Limb (tissue), 2 donors: Measurements from ENCODE around the gene TEX11.
"Not testable (repeated sequence)": the region's sequence is repeated elsewhere in the genome, so short reads cannot be mapped to it uniquely, and the experiment has no call there.

Source experiments
- DNase-seq, 2 donors: peaks; one replicate each; pipeline ENCODE4 v3.0.0-alpha.2; 2016; ENCODE audit errors: extremely low spot score in 2 of 2

The TEX11 gene

GRCh38 chrX:70762285-70762684 is 146.2 kb downstream of the TEX11 start:
- DNase-seq: no peak

- DNase-seq: no peak
Measured at GRCh38 chrX:70755850-70756249, 152.7 kb downstream of the TEX11 start.

GRCh38 chrX:70754169-70754848 is 154.2 kb downstream of the TEX11 start:
- DNase-seq: no peak

GRCh38 chrX:70733774-70734173 is 174.7 kb downstream of the TEX11 start:
- not testable (repeated sequence) for DNase-seq

GRCh38 chrX:70727961-70728360 is 180.6 kb downstream of the TEX11 start:
- DNase-seq: not testable (repeated sequence)

- DNase-seq: no peak
Measured at GRCh38 chrX:70720721-70721120, 187.8 kb downstream of the TEX11 start.

- not testable (repeated sequence) for DNase-seq
Measured at GRCh38 chrX:70711336-70711735, 197.2 kb downstream of the TEX11 start.

- no peak for DNase-seq
Measured at GRCh38 chrX:70694339-70695122, 214.0 kb downstream of the TEX11 start.

GRCh38 chrX:70679455-70679854 is 229.1 kb downstream of the TEX11 start:
- DNase-seq: not testable (repeated sequence)

- DNase-seq: no peak
Measured at GRCh38 chrX:70675284-70675683, 233.2 kb downstream of the TEX11 start.

GRCh38 chrX:70672326-70672725 is 236.2 kb downstream of the TEX11 start:
- no peak for DNase-seq

- no peak for DNase-seq
Measured at GRCh38 chrX:70669120-70669519, 239.4 kb downstream of the TEX11 start.

- peak in 1 of 2 donors; percentile 1 for DNase-seq
Measured at GRCh38 chrX:70664726-70665125, 243.8 kb downstream of the TEX11 start.

GRCh38 chrX:70661124-70661523 is 247.4 kb downstream of the TEX11 start:
- not testable (repeated sequence) for DNase-seq

GRCh38 chrX:70657546-70657945 is 251.0 kb downstream of the TEX11 start:
- DNase-seq: not testable (repeated sequence)

GRCh38 chrX:70656304-70656703 is 252.2 kb downstream of the TEX11 start:
- no peak for DNase-seq

- DNase-seq: not testable (repeated sequence)
Measured at GRCh38 chrX:70647910-70648309, 260.6 kb downstream of the TEX11 start.

GRCh38 chrX:70636218-70636617 is 272.3 kb downstream of the TEX11 start:
- DNase-seq: no peak

GRCh38 chrX:70635669-70636068 is 272.8 kb downstream of the TEX11 start:
- no peak for DNase-seq

- no peak for DNase-seq
Measured at GRCh38 chrX:70635227-70635626, 273.3 kb downstream of the TEX11 start.

GRCh38 chrX:70621743-70622142 is 286.8 kb downstream of the TEX11 start:
- no peak for DNase-seq

GRCh38 chrX:70618467-70618866 is 290.0 kb downstream of the TEX11 start:
- DNase-seq: no peak

- no peak for DNase-seq
Measured at GRCh38 chrX:70613295-70613694, 295.2 kb downstream of the TEX11 start.
